GM12874 (cell line): ENCODE results near the gene NGB.

Experiments
- CTCF ChIP-seq: IDR thresholded peaks from 2 replicates; pipeline ENCODE4 v1.5.1; 2011; ENCODE audit warnings: low read depth, mild to moderate bottlenecking, control low read depth, low read length, moderate library complexity; ENCODE audit not compliant: insufficient read depth

Gene NGB

GRCh38 chr14:77271113-77271710, at the start of gene NGB:
NGB (minus strand) TSS chr14:77271206; CDS start chr14:77270937, 269 bp downstream.
- TF ChIP-seq CTCF: no peak

GRCh38 chr14:77320238-77320935, 49.4 kb upstream of the NGB start, which contains the start of gene POMT2:
POMT2 (minus strand) TSS chr14:77320883; CDS start chr14:77320681, 202 bp downstream.
- TF ChIP-seq CTCF: peak; percentile 52

- no peak for TF ChIP-seq CTCF
Measured at GRCh38 chr14:77319422-77319821, 48.4 kb upstream of the NGB start.

GRCh38 chr14:77318006-77318553, 47.1 kb upstream of the NGB start:
- no peak for TF ChIP-seq CTCF

GRCh38 chr14:77316872-77317301, 45.9 kb upstream of the NGB start:
- TF ChIP-seq CTCF: no peak

GRCh38 chr14:77316195-77316505, 45.1 kb upstream of the NGB start:
- no peak for TF ChIP-seq CTCF

- no peak for TF ChIP-seq CTCF
Measured at GRCh38 chr14:77314539-77315457, 43.8 kb upstream of the NGB start.
